COLO829 (cell line): ENCODE data around the gene CLASP1.
"Not testable (repeated sequence)": the region's sequence is repeated elsewhere in the genome, so short reads cannot be mapped to it uniquely, and the experiment has no call there.

Source experiments
- DNase-seq: peaks from one replicate; pipeline ENCODE4 v3.0.0; 2012; ENCODE audit warnings: low spot score

CLASP1 gene

DNA sequence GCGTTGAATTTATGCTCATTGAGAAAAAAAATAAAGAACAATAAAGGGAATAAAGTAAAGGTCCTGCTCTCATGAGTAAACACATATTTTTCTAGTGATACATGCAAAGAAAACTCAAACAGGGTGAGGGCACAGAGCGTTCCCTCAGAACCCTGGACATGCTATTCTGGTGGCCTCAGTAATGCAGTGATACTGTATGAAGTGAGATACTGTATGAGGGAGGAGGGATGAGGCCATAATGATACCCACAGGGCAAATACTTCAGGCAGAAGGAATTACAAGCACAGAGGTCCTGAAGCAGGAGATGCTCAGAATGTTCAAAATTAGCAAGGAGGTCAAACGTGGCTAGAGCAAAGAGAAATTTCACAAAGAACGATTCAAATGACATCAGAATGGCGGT is 147.0 kb downstream of the CLASP1 start:
- no peak for DNase-seq

- DNase-seq: no peak
These were observed 147.7 kb downstream of the CLASP1 start for GRCh38 chr2:121501554-121501953.

DNA sequence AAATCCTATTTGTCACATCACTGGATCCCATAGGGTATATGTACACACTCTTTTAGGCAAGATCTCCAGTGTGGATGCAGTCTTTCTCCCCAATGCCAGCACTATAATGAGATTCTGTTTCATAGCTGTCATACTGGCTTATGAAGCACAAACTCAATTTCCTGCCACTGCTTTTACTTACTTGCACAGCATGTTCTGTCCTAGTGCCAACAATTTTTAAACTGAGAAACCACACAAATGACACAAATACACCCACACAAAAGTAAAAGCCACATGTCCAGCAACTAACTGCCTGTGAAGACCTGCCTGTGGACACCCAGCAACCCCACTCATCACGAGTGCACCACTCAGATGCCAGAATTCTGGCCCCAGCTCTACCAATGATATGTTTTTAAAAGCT is 148.2 kb downstream of the CLASP1 start:
- no peak for DNase-seq

DNA sequence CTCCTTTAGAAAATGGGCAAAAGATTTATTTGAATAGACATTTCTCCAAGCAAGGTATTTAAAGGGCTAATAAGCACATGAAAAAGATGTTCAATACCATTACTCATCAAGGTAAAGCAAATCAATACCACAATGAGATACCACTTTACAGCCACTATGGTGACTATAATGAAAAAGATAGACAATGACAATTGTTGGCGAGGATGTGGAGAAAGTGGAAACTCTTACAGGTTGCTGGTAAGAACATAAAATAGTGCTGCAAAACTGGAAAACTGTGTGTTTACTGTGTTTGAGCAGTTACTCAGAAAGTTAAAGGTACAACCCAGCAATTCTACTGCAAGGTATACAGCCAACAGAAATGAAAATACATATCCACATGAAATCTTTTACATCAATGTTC is 150.5 kb downstream of the CLASP1 start:
- no peak for DNase-seq

DNA sequence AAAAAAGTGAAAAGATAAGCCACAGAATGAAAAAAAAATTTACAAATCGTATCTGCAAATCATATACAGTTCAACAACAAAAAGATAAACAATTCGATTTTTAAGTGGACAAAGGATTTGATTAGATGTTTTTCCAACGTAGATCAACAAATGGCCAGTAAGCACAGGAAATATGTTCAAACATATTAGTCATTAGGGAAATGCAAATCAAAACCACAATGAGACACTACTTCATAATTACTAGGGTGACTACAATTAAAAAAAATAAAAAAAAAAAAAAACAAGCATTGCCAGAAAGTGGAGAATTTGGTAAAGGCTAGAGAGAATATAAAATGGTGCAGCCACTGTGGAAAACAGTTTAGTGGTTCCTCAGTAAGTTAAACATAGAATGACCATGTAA is 156.9 kb downstream of the CLASP1 start:
- DNase-seq: no peak

GRCh38 chr2:121491518-121491917 is 157.7 kb downstream of the CLASP1 start:
- DNase-seq: no peak

DNA sequence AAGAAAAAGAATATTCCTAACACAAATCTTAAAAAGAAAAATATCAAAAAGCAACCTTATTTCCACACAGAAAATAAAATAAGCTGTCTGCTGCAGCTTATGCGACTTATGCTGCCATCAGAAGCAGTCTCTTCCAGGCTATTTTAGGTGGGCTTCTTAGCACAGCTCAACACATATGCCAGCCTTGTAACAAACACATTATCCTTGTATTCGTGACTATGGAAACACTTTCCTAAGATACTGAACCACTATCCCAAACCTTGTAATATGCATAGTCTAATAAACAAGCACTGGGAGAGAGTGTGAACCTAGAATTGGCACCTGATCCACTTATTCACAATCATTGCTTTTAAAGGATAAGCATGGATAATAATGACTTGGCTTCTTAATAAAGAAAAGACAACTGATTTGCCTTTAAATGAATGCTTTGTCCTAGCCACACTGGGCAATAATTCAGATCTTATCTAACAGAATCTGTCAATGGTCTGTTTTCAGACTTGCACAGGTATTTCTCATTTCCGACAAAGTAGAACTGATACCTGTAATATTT is 158.6 kb downstream of the CLASP1 start:
- no peak for DNase-seq

GRCh38 chr2:121489911-121490583 is 159.2 kb downstream of the CLASP1 start:
- no peak for DNase-seq

DNA sequence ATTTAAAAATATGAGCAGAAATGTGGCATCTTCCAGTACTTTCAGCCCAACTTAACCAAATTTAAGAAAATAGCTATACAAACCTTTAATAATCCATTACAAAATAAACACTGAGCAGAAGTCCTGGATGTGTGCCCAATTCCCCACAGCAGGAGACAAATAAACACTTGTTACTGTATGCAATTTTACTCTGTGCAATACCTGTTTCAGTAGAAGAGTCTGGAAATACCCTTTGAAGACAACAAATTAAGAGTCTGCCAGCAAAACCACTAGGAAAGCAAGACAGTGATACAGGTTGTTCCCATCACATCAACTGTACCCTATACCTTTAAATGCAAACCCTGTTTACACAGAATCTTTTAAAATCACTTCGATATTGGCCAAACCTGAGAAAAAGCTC is 160.0 kb downstream of the CLASP1 start:
- peak; percentile 69 for DNase-seq

GRCh38 chr2:121486191-121486790 is 163.0 kb downstream of the CLASP1 start:
- DNase-seq: no peak

GRCh38 chr2:121485039-121485438 is 164.2 kb downstream of the CLASP1 start:
- DNase-seq: peak; percentile 30

GRCh38 chr2:121483846-121484245 is 165.4 kb downstream of the CLASP1 start:
- DNase-seq: no peak

DNA sequence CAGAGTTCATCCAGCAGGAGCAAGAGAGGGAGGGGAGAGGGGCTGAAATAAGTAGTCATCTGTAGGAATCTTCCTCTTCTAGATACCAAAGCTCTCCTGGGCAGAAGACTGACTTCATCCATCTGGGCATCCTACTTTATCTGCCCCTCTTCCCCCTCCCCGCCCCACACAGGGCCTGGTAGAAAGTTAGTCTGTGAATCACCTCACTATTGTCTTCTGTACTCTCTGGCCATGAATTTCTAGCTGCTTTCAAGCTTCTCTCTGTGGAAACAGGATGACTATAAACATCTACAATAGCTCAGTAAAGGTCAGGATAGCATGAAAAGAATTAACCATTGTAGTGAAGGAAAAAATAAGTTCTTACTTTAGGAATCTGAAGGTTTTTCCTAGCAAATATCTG is 166.2 kb downstream of the CLASP1 start:
- no peak for DNase-seq

DNA sequence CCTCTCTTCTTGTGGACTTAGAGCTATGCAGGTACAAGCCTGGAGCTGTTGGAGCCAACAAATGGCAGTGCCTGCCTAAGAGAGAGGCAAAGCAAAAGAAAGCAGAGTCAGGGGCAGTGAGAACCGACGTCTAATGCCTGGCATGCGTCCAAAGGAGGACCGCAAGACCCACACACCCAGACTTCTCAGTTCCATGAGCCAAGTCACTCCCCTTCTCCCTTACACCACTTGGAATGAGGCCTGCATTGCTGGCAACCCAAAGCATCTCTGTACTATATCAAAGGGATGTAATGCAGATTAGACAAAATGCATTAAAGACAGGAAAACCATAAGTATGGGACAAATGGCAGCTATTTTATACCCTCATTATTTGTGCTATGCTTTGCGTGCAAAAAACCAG is 168.4 kb downstream of the CLASP1 start:
- no peak for DNase-seq

- no peak for DNase-seq
These were observed 169.3 kb downstream of the CLASP1 start for GRCh38 chr2:121479882-121480522.

DNA sequence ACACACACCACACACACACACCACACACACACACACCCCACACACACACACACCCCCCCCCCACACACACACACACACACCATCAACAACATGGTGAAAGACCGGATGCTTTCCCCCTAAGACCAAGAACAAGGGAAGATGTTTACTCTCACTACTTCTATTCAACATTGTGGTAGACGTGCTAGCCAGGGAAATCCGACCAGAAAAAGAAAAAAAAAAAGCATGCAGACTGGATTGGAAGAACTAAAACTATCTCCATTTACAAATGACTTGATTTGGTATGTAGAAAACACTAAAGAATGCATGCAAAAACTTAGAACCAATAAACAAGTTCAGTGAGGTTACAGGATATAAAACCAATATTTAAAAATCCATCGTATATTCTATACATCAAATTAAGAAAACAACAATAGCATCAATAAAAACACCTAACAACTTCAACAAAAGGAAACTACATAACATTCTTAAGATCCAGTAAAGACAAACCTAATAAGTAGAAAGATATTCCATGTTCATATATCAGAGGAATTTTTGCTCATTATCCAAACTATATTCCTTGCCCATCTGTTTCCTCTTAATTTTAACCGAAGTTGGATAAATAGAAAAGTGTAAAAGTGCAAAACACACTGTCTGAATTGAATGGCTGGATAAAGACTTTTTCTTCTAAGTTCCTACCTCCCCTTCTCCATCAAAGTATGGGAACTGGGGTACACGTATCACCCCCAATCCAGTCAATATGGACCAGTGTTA is 170.1 kb downstream of the CLASP1 start:
- DNase-seq: no peak

DNA sequence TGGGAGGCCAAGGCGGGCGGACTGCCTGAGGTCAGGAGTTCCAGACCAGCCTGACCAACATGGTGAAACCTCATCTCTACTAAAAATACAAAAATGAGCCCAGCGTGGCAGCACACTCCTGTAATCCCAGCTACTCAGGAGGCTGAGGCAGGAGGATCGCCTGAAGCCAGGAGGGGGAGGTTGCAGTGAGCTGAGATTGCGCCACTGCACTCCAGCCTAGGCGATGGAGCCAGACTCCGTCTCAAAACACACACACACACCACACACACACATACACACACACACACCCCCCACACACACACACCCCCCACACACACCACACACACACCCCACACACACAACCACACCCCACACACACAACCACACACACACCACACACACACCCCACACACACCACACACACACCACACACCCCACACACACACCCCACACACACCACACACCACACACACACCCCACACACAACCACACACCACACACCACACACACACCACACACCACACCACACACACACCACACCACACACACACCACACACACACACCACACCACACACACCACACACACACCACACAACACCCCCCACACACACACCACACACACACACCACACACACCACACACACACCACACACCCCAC is 170.8 kb downstream of the CLASP1 start:
- DNase-seq: not testable (repeated sequence)

DNA sequence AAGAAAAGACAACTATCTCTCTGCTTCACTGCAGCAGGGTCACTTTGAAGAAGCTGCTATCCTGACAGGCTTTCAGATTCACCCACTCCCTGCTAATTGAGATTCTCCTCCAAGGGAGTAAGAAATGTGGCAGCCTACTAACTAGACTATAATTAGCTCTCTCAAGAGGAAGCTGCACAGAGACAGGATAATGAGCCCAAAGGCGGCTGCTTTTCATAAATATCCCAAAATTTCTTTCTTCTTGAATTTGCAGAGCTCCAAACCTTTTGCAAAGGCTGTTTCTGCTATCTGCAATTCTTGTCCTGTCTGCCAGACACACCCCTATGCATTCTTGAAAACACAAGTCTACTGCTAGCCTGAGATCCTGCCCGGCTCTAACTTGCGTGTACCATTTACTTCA is 172.6 kb downstream of the CLASP1 start:
- no peak for DNase-seq

DNA sequence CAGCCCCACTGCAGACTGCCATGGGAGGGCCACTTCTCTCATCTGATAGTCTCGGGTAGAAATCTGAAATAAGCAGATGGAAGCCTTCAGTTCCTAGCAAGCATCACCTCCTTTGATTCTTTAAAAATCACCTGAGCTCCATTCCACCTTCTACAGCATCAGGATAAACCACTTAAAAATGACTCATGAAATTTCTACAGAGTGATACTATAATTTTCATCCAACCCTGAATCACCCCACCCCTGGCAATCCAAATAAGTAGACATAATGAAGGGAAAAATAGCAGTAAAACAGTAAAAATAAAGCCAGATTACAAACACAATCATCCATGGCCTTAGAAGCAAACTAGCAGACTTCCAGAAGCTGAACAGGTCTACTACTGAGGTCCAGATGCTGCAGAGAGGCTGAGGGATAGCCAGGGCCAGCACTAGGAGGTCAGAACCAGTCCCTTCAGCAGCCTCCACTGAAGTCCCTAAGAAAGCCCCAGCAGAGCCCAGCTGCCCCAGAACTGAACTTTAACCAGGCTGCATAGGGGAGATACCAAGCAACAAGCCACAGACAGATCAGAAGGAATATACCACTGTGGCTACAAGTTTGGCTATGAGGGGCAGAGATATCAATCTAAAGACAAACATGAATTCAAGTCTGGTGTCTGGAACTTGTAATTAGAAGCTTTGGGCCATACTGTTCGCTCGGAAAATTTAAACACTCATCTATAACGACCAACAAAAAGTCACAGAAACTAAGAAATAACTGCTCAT is 173.3 kb downstream of the CLASP1 start:
- DNase-seq: no peak

DNA sequence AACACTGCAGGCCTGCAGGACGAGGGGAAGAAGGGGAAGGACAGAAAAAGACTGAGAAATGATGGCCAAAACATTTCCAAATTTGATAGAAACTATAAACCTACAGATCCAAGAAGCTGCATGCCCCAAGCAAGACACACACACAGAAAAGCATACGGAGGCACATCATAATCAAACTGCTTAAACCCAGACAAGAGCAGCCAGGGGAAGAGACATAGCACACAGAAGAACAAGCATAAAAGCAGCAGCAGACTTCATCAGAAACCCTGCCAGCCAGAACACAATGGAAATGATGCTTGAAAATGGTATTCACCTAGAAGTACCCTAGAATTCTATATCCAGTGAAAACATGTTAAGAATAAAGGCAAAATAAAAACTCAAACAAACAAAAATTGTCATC is 175.8 kb downstream of the CLASP1 start:
- no peak for DNase-seq

DNA sequence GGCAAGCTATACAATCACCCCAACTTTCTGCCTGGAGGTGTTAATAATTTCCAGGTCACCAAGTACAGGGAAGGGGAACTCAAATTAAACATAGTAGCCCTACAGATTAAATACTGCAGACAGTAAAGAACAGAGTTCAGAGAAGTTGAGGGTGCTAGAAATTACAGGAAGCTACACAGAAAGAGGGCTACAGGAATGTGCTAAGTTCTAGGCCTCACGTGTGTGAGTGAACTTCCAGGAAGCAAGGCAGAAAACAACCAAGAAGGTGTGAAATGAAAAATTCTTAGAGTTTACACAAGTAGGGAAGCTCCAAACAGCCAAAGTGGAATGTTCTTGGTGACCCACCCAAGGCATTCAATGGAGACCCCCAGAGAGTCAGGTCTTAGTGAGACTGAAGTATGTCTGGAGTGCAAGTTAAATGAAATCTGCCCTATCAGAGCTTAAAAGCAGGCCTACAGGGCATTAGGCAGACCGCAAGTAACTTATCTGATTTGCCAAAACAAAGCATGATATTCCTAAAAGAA is 176.7 kb downstream of the CLASP1 start:
- DNase-seq: no peak
